Upper lobe of right lung (tissue), 1 donor: ENCODE results near the gene LEFTY2. TPM values are rescaled to one million over a fixed set of nuclear protein-coding genes. Genes with fewer than 3 reads are reported as not detected.

Experiments
- ATAC-seq: fragments of 200-7000 bp; cut with Tn5 transposase; one replicate; pipeline ENCODE4 v1.9.1; 2020; ENCODE audit warnings: mild to moderate bottlenecking, moderate library complexity
- DNase-seq: peaks from one replicate; pipeline ENCODE4 v3.0.0-alpha.2; 2020
- H3K27ac ChIP-seq: fragments of 200-600 bp; one replicate; pipeline ENCODE4 v1.8.0; 2022
- H3K27me3 ChIP-seq: fragments of 200-600 bp; one replicate; pipeline ENCODE4 v1.8.0; 2022; ENCODE audit warnings: mild to moderate bottlenecking
- H3K36me3 ChIP-seq: fragments of 200-600 bp; one replicate; pipeline ENCODE4 v1.8.0; 2022
- H3K4me1 ChIP-seq: fragments of 200-600 bp; one replicate; pipeline ENCODE4 v1.8.0; 2022
- H3K4me3 ChIP-seq: fragments of 200-600 bp; one replicate; pipeline ENCODE4 v1.8.0; 2022; ENCODE audit warnings: mild to moderate bottlenecking
- H3K9me3 ChIP-seq: fragments of 200-600 bp; one replicate; pipeline ENCODE4 v1.8.0; 2022
- intact Hi-C: fragments of 100-400 bp; cut with DNase I; formaldehyde crosslinking; loops from one replicate; pipeline ENCODE4 v1.11.0; 2022
- total RNA-seq: library from RNA; stranded (reverse); fragmentation: NEBNext Ultra II Directional; extraction: Animal tissue kit (Norgen Biotek cat#: 25700); gene quantifications from one replicate; pipeline ENCODE4 v1.2.1, GENCODE V29; 2021
- TF ChIP-seq, protein P1 (sequence below): fragments of 200-600 bp; IDR thresholded peaks from one replicate; pipeline ENCODE4 v1.8.0; 2022; ENCODE audit warnings: antibody characterized with exemption
- donor health status: DM: no; HTN: yes; CAD: no; lungs with severe emphysema.

The LEFTY2 gene
- total RNA-seq, 1 donor from 2014 or later, result 2.2 TPM

DNA sequence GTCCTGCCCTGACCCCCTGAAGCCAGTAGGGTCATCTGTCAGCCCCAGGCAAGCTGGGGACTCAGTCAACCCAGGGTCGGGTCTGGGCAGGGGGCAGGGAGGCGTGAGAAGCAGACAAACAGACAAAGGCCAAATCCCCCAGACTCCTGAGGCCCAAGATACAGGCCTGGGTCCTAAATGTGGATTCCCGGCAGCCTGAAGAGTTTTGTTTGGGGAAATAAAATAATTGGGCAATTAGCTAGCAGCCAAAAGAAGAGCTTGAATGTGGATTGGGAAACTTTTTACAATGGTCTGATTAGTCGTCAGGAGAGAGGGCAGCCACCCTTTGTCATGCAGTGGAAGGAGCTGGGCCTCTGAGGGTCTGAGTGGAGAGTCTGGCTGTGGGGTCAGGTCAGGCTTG is 4.5 kb upstream of the LEFTY2 start:
- no peak for DNase-seq
- H3K36me3 ChIP-seq, result no peaks in the 10 kb centered on the region
- peaks cover 16% of the 10 kb centered on the region for H3K4me1 ChIP-seq
- H3K27ac ChIP-seq, result no peak overlapping the region
- H3K9me3 ChIP-seq, result no peaks in the 10 kb centered on the region
- H3K4me3 ChIP-seq, result no peak overlapping the region
- TF ChIP-seq, protein P1, sequence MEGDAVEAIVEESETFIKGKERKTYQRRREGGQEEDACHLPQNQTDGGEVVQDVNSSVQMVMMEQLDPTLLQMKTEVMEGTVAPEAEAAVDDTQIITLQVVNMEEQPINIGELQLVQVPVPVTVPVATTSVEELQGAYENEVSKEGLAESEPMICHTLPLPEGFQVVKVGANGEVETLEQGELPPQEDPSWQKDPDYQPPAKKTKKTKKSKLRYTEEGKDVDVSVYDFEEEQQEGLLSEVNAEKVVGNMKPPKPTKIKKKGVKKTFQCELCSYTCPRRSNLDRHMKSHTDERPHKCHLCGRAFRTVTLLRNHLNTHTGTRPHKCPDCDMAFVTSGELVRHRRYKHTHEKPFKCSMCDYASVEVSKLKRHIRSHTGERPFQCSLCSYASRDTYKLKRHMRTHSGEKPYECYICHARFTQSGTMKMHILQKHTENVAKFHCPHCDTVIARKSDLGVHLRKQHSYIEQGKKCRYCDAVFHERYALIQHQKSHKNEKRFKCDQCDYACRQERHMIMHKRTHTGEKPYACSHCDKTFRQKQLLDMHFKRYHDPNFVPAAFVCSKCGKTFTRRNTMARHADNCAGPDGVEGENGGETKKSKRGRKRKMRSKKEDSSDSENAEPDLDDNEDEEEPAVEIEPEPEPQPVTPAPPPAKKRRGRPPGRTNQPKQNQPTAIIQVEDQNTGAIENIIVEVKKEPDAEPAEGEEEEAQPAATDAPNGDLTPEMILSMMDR, result no peak
- intact Hi-C loops, result no loop called here
- no peaks in the 10 kb centered on the region for H3K27me3 ChIP-seq
- no peak for ATAC-seq

DNA sequence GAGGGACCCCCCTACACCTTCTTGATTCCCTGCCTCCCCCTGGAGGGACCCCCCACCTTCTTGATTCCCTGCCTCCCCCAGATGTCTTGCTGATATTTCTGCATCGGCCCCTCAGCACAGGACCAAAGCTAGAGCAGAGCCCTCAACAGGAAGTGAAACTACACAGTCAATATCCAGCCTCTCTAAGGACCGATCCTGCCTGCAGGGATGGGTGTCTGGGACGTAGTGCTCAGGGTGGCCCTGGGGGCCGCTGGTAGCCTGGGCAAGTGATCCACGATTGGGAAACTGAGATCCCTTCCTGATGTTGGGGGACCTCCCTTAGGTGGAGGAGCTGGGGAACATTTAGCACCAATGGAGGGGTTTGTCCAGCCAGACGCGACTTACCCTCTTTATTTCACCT is 3.9 kb upstream of the LEFTY2 start:
- DNase-seq (no peak), ATAC-seq (peak; percentile 64)
- no peak overlapping the region for H3K4me3 ChIP-seq
- intact Hi-C loops, result no loop called here
- H3K27me3 ChIP-seq, result no peaks in the 10 kb centered on the region
- peaks cover 17% of the 10 kb centered on the region for H3K4me1 ChIP-seq
- H3K36me3 ChIP-seq, result no peaks in the 10 kb centered on the region
- TF ChIP-seq, protein P1, result no peak
- no peak overlapping the region for H3K27ac ChIP-seq
- H3K9me3 ChIP-seq, result no peaks in the 10 kb centered on the region

DNA sequence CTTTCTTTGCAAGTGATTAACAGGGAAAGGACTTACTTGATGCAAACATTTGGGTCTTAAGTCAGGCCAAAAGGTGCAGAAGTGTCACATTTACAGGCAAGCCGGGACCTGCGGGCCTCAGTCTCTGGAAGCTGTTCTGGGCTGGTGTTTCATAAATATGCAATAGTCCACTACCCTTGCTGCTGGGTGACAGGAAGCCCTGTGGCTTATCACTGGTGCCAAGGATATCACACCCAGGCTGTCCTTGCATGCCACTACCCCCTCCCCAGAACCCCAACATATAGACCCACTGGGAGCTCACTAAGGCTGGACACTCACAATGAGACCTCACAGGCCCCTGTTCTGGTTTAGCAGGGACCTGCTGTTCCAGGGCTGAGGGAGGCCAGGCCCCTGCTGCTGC is 3.4 kb upstream of the LEFTY2 start:
- TF ChIP-seq, protein P1, result no peak
- peaks cover 17% of the 10 kb centered on the region for H3K4me1 ChIP-seq
- H3K27ac ChIP-seq, result no peak overlapping the region
- no peaks in the 10 kb centered on the region for H3K9me3 ChIP-seq
- no peak for DNase-seq
- no peak overlapping the region for H3K4me3 ChIP-seq
- intact Hi-C loops, result no loop called here
- ATAC-seq, result no peak
- no peaks in the 10 kb centered on the region for H3K27me3 ChIP-seq
- no peaks in the 10 kb centered on the region for H3K36me3 ChIP-seq

DNA sequence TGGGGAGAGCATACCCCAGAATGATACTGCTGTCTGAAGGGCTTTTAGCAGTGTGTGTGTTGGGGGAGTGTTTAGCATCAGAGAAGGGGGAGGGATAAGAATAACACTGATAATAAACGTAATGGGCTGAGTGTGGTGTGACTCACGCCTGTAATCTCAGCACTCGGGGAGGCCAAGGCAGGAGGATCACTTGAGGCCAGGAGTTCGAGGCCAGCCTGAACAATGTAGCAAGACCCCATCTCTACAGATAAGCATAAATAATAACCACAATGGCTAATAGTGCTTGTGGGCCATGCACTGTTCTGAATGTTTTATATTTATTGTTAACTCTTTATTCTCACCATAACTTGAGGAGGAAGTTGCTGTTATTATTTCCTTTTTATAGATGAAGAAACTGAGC is 2.6 kb upstream of the LEFTY2 start:
- intact Hi-C loops, result no loop called here
- H3K27me3 ChIP-seq, result no peaks in the 10 kb centered on the region
- TF ChIP-seq, protein P1, result no peak
- no peaks in the 10 kb centered on the region for H3K9me3 ChIP-seq
- no peak for ATAC-seq
- H3K36me3 ChIP-seq, result no peaks in the 10 kb centered on the region
- DNase-seq, result no peak
- H3K4me3 ChIP-seq, result no peak overlapping the region
- H3K27ac ChIP-seq, result no peak overlapping the region
- peaks cover 17% of the 10 kb centered on the region for H3K4me1 ChIP-seq

DNA sequence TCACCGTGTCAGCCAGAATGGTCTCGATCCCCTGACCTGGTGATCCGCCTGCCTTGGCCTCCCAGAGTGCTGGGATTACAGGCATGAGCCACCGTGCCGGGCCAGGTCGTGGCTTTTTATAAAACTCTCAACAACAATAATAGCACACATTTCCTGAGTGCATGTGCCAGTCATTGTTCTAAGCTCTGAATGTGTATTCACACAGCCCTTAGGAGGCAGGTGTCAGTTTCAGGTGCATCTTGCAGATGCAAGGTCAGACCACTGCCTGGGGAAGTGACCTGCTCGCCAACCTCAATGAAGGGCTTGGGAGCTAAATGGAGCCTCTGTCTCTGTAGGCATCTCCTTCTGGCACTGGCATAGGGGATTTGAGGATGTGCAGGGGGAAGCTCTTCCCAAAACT is 1.6 kb upstream of the LEFTY2 start:
- intact Hi-C loops, result no loop called here
- DNase-seq (no peak), ATAC-seq (no peak)
- no peak overlapping the region for H3K27ac ChIP-seq
- no peaks in the 10 kb centered on the region for H3K9me3 ChIP-seq
- H3K4me1 ChIP-seq, result peaks cover 17% of the 10 kb centered on the region
- TF ChIP-seq, protein P1, result no peak
- H3K36me3 ChIP-seq, result no peaks in the 10 kb centered on the region
- H3K4me3 ChIP-seq, result no peak overlapping the region
- no peaks in the 10 kb centered on the region for H3K27me3 ChIP-seq

DNA sequence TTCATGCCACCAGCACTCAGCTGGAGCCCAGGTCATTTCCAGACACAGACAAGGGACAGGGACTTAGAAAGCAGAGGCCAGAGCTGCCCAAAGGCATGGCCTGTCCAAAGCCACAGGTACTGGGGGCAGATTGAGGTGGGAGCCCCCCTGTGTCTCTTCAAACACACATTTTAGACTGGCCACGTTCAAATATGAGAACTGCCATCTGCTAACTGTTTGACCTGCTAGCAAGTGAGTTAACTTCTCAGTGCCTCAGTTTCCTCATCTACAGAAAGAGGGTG is 862 bp upstream of the LEFTY2 start:
- DNase-seq, result no peak

More for the DNA sequence above, 862 bp upstream of the LEFTY2 start:
- H3K4me3 ChIP-seq, result no peak overlapping the region
- no peak for ATAC-seq
- no peaks in the 10 kb centered on the region for H3K9me3 ChIP-seq
- H3K36me3 ChIP-seq, result no peaks in the 10 kb centered on the region
- peaks cover 17% of the 10 kb centered on the region for H3K4me1 ChIP-seq
- no peaks in the 10 kb centered on the region for H3K27me3 ChIP-seq
- intact Hi-C loops, result no loop called here
- peak overlapping the region; percentile 63 for H3K27ac ChIP-seq
- TF ChIP-seq, protein P1, result no peak
